GM10847 (cell line): ENCODE measurements around the gene PTPRT.

Experiments used
- POLR2A ChIP-seq: IDR thresholded peaks from 2 replicates; pipeline ENCODE4 v1.6.1; 2011; ENCODE audit not compliant: insufficient read length; ENCODE audit errors: extremely low read depth

Gene PTPRT

GRCh38 chr20:42611889-42612837 lies 577.5 kb downstream of the PTPRT start:
- no peak for TF ChIP-seq POLR2A

GRCh38 chr20:42611423-42611822 lies 578.3 kb downstream of the PTPRT start:
- no peak for TF ChIP-seq POLR2A

GRCh38 chr20:42610070-42610469 lies 579.6 kb downstream of the PTPRT start:
- TF ChIP-seq POLR2A = no peak

GRCh38 chr20:42609618-42610017 lies 580.1 kb downstream of the PTPRT start:
- TF ChIP-seq POLR2A = no peak

- TF ChIP-seq POLR2A = no peak
These were observed 584.4 kb downstream of the PTPRT start for GRCh38 chr20:42604998-42605956.

GRCh38 chr20:42603655-42604054 lies 586.1 kb downstream of the PTPRT start:
- no peak for TF ChIP-seq POLR2A

GRCh38 chr20:42598581-42598980 lies 591.1 kb downstream of the PTPRT start:
- no peak for TF ChIP-seq POLR2A

GRCh38 chr20:42595625-42596024 lies 594.1 kb downstream of the PTPRT start:
- TF ChIP-seq POLR2A = no peak

- no peak for TF ChIP-seq POLR2A
These were observed 595.0 kb downstream of the PTPRT start for GRCh38 chr20:42594659-42595058.

- no peak for TF ChIP-seq POLR2A
These were observed 595.7 kb downstream of the PTPRT start for GRCh38 chr20:42594011-42594410.

GRCh38 chr20:42589976-42590639 lies 599.6 kb downstream of the PTPRT start:
- TF ChIP-seq POLR2A = no peak

- no peak for TF ChIP-seq POLR2A
These were observed 600.9 kb downstream of the PTPRT start for GRCh38 chr20:42588847-42589246.

GRCh38 chr20:42587427-42587826 lies 602.3 kb downstream of the PTPRT start:
- TF ChIP-seq POLR2A = no peak

- TF ChIP-seq POLR2A = no peak
These were observed 608.4 kb downstream of the PTPRT start for GRCh38 chr20:42581311-42581710.

GRCh38 chr20:42576167-42576566 lies 613.5 kb downstream of the PTPRT start:
- no peak for TF ChIP-seq POLR2A
